Activated B cell treated with CpG ODN at 0.5 μM for 24 hours (primary cell): ENCODE measurements around the gene CYP2J2. TPM values are rescaled to one million over a fixed set of nuclear protein-coding genes. Genes with fewer than 3 reads are reported as not detected.
"Not testable (repeated sequence)": the region's sequence is repeated elsewhere in the genome, so short reads cannot be mapped to it uniquely, and the experiment has no call there.

ENCODE experiments used
- ATAC-seq: fragments of 200-7000 bp; cut with Tn5 transposase; one replicate; pipeline ENCODE4 v1.10.0; 2021; ENCODE audit warnings: low read depth, mild to moderate bottlenecking, moderate library complexity
- CTCF ChIA-PET: fragments of 350-600 bp; sonication (Branson Sonifier 250); formaldehyde crosslinking; loops from one replicate; lab custom pipeline; 2021; ENCODE audit warnings: antibody characterized with exemption; lab: Charles Lee
- POLR2A ChIA-PET: fragments of 350-600 bp; sonication (Branson Sonifier 250); formaldehyde crosslinking; loops from one replicate; lab custom pipeline; 2021; ENCODE audit warnings: antibody characterized with exemption; lab: Charles Lee
- DNase-seq: peaks from one replicate; pipeline ENCODE4 v3.0.0; 2022
- H3K27ac Mint-ChIP-seq: one replicate; pipeline ENCODE4 v1.8.0; 2020; ENCODE audit warnings: mixed read lengths
- H3K27me3 Mint-ChIP-seq: one replicate; pipeline ENCODE4 v1.8.0; 2021; ENCODE audit warnings: mixed read lengths
- H3K36me3 Mint-ChIP-seq: one replicate; pipeline ENCODE4 v1.8.0; 2021; ENCODE audit warnings: low read depth, mixed read lengths
- H3K4me1 Mint-ChIP-seq: one replicate; pipeline ENCODE4 v1.8.0; 2021; ENCODE audit warnings: mixed read lengths
- H3K4me3 Mint-ChIP-seq: one replicate; pipeline ENCODE4 v1.8.0; 2020; ENCODE audit warnings: mild to moderate bottlenecking, mixed read lengths
- H3K9me3 Mint-ChIP-seq: one replicate; pipeline ENCODE4 v1.8.0; 2020; ENCODE audit warnings: mixed read lengths
- intact Hi-C: fragments of 100-400 bp; cut with micrococcal nuclease; formaldehyde crosslinking; loops from one replicate; pipeline ENCODE4 v1.15.1; 2024
- total RNA-seq: library from RNA; stranded (reverse); gene quantifications from 2 replicates; pipeline ENCODE4 v1.2.3, GENCODE V29; 2022
- TF ChIP-seq, protein P1 (sequence below): fragments of 200-600 bp; IDR thresholded peaks from one replicate; pipeline ENCODE4 v1.8.0; 2022; ENCODE audit warnings: antibody characterized with exemption, mild to moderate bottlenecking

CYP2J2 gene
- total RNA-seq, 1 donor from 2014 or later = 0.24 TPM

DNA sequence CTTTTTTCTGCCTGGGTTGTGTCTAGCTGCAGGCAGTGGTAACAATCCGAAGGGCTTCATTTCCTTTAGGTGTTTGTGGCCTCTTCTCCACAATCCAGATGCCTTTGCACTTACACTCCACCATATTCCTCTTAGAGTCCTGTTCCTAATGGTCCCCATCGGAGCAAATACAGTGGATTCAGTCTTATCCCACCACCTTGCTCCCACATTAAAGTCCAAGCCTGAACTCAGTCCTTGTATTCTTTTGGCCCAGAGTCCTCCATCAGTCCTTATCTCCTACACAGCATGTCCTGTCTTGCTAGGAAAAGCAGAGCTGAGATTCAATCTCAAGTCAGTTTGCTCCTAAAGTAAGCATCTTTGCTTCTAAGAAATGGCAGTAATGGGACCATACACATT lies 8.8 kb downstream of the CYP2J2 start:
- H3K4me1 Mint-ChIP-seq = no peaks in the 10 kb centered on the region
- CTCF ChIA-PET = no interaction called here
- TF ChIP-seq, protein P1, sequence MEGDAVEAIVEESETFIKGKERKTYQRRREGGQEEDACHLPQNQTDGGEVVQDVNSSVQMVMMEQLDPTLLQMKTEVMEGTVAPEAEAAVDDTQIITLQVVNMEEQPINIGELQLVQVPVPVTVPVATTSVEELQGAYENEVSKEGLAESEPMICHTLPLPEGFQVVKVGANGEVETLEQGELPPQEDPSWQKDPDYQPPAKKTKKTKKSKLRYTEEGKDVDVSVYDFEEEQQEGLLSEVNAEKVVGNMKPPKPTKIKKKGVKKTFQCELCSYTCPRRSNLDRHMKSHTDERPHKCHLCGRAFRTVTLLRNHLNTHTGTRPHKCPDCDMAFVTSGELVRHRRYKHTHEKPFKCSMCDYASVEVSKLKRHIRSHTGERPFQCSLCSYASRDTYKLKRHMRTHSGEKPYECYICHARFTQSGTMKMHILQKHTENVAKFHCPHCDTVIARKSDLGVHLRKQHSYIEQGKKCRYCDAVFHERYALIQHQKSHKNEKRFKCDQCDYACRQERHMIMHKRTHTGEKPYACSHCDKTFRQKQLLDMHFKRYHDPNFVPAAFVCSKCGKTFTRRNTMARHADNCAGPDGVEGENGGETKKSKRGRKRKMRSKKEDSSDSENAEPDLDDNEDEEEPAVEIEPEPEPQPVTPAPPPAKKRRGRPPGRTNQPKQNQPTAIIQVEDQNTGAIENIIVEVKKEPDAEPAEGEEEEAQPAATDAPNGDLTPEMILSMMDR = no peak
- peaks cover 3% of the 10 kb centered on the region for H3K27me3 Mint-ChIP-seq
- ATAC-seq (no peak), DNase-seq (no peak)
- no peaks in the 10 kb centered on the region for H3K9me3 Mint-ChIP-seq
- no peak overlapping the region for H3K27ac Mint-ChIP-seq
- no peaks in the 10 kb centered on the region for H3K36me3 Mint-ChIP-seq
- no peak overlapping the region for H3K4me3 Mint-ChIP-seq
- intact Hi-C loops = no loop called here
- POLR2A ChIA-PET = no interaction called here

DNA sequence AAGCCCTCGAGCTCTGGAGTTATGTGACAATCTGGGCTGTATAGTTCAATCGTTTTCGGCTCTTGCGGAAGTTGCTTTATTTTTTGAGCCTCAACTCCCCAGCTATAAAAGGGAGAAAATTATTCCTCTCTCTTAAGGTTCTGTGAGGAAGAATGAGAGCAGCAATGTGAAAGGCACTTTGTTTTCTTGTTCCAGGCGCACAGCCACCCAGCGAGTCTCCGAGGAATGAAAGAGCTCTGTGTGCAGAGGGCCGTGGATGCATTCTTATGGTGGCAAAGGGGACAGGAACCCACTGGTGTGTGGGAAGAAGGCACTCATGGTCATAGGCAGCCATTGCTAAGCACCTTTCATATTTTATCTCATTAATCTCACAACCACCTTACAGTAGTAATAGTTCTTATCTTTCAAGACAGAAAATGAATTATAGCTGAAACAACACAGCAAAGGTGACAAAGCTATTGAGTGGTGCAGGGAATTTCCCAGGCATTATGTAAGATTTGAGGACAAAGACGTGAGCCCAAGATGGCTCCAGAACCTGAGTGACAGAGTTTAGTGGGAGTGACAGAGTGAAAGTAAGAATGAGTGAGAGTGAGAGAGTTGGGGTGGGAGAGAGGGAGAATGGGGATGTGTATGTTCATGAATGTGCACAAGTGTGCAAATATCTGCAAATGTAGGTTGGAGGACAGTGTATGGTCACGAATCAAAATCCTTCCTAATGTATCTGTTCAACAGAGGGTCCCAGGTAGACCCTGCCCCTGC lies 9.4 kb downstream of the CYP2J2 start:
- CTCF ChIA-PET = no interaction called here
- Mint-ChIP-seq H3K4me3 (no peak overlapping the region), H3K36me3 (no peaks in the 10 kb centered on the region), H3K9me3 (no peaks in the 10 kb centered on the region), H3K27me3 (peaks cover 3% of the 10 kb centered on the region), H3K4me1 (no peaks in the 10 kb centered on the region), H3K27ac (no peak overlapping the region)
- DNase-seq (no peak), ATAC-seq (no peak)
- TF ChIP-seq, protein P1 = no peak
- POLR2A ChIA-PET = no interaction called here
- intact Hi-C loops = no loop called here

DNA sequence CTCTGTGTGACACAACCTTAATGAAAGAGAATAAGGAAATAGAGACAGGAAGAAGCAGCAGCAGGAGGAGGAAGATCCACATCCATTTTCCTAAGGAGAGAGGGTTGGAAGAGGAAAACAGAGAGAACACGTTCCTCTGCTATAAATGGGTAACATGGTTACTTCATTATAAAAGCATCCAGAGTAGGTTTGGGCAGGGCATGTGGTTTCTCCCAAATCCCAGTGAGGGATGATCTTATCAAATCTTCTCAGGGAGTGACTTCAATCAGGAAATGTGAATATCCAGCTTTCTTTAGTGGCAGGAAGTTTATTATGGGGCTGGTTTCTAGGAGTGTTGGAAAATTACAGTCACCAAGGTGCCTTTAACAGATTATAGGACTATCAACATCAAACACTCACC lies 11.1 kb downstream of the CYP2J2 start:
- intact Hi-C loops = no loop called here
- ChIA-PET CTCF (no interaction called here), POLR2A (no interaction called here)
- H3K27me3 Mint-ChIP-seq = peaks cover 3% of the 10 kb centered on the region
- H3K4me3 Mint-ChIP-seq = no peak overlapping the region
- no peak for ATAC-seq
- H3K27ac Mint-ChIP-seq = no peak overlapping the region
- H3K36me3 Mint-ChIP-seq = no peaks in the 10 kb centered on the region
- H3K9me3 Mint-ChIP-seq = no peaks in the 10 kb centered on the region
- H3K4me1 Mint-ChIP-seq = no peaks in the 10 kb centered on the region
- TF ChIP-seq, protein P1 = no peak
- no peak for DNase-seq

DNA sequence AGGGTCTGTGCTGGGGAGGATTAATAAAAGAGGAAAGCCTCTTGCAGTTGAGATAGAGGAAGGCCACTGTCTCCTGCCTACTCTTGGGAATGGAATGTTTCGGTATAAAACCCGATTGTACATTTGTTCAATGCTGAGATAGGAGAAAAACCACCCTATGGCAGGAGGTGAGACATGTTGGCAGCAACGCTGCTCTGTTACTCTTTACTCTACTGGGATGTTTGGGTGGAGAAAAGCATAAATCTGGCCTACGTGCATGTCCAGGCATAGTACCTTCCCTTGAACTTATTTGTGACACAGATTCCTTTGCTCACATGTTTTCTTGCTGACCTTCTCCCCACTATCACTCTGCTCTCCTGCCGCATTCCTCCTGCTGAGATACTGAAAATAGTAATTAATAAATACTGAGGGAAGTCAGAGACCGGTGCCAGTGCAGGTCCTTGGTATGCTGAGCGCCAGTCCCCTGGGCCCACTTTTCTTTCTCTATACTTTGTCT lies 11.7 kb downstream of the CYP2J2 start:
- ATAC-seq, H3K36me3 Mint-ChIP-seq, POLR2A ChIA-PET: not testable (repeated sequence)

DNA sequence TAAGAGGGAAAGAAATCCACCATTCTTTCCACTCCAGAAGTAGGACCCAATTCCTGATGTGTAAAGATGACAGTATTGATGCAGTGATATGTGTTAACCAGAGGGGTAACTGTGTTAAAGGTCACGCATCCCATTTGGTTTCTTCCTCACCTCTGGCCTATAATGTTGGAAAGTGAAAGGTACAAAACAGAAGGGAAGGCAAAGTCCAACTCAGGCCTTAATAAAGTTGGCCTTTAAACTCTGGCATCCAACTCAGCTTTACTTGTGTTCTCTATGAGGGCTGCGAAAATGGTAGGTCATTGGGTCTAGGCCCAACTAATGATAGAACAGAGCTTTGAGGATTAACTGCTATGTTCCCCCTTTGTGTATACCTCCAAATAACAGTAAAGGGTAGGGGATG lies 17.9 kb downstream of the CYP2J2 start:
- no peaks in the 10 kb centered on the region for H3K9me3 Mint-ChIP-seq
- no peak for DNase-seq

More for the DNA sequence above, 11.7 kb downstream of the CYP2J2 start:
- H3K4me1 Mint-ChIP-seq, H3K27me3 Mint-ChIP-seq, CTCF ChIA-PET, H3K9me3 Mint-ChIP-seq, DNase-seq, H3K4me3 Mint-ChIP-seq, intact Hi-C loops, H3K27ac Mint-ChIP-seq: not testable (repeated sequence)

More for the DNA sequence above, 17.9 kb downstream of the CYP2J2 start:
- Mint-ChIP-seq H3K27me3 (no peaks in the 10 kb centered on the region), H3K4me3 (no peak overlapping the region), H3K4me1 (no peaks in the 10 kb centered on the region), H3K27ac (no peak overlapping the region), H3K36me3 (peaks cover 2% of the 10 kb centered on the region)
- intact Hi-C loops = no loop called here
- TF ChIP-seq, protein P1 = no peak
- CTCF ChIA-PET = no interaction called here
- POLR2A ChIA-PET = no interaction called here
- ATAC-seq = no peak
